ENCODE measurements around the gene MC2R. TPM values are rescaled to one million over a fixed set of nuclear protein-coding genes. Genes with fewer than 3 reads are reported as not detected.

The MC2R gene
- total and polyA plus RNA-seq, 8 donors: 0.46 TPM; not detected in 7

GRCh38 chr18:13923221-13923620 is 7.9 kb upstream of the MC2R start:
- no peaks in the 10 kb centered on the region for H3K9me3 ChIP-seq
- no peaks in the 10 kb centered on the region for H3K4me1 ChIP-seq
- no peaks in the 10 kb centered on the region for H3K36me3 ChIP-seq
- no peak overlapping the region for H3K27ac ChIP-seq
- 69 to 84% (median 80%) methylated on average over 3 of the region's 3 CpGs for WGBS, 5 donors
- no peak overlapping the region for H3K4me3 ChIP-seq
- intact Hi-C loops (cut with DNase I; ENCODE audit: low total_unique reads): no loop called here
- no peak for TF ChIP-seq POLR2A (IDR thresholded peaks at IDR 0.05)
- TF ChIP-seq, protein P1, sequence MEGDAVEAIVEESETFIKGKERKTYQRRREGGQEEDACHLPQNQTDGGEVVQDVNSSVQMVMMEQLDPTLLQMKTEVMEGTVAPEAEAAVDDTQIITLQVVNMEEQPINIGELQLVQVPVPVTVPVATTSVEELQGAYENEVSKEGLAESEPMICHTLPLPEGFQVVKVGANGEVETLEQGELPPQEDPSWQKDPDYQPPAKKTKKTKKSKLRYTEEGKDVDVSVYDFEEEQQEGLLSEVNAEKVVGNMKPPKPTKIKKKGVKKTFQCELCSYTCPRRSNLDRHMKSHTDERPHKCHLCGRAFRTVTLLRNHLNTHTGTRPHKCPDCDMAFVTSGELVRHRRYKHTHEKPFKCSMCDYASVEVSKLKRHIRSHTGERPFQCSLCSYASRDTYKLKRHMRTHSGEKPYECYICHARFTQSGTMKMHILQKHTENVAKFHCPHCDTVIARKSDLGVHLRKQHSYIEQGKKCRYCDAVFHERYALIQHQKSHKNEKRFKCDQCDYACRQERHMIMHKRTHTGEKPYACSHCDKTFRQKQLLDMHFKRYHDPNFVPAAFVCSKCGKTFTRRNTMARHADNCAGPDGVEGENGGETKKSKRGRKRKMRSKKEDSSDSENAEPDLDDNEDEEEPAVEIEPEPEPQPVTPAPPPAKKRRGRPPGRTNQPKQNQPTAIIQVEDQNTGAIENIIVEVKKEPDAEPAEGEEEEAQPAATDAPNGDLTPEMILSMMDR (IDR thresholded peaks at IDR 0.05): no peak
- no peak for TF ChIP-seq EP300 (IDR thresholded peaks at IDR 0.05)
- no peak for DNase-seq
- H3K27me3 ChIP-seq: peaks cover 0 to 26% (median 0%) of the 10 kb centered on the region in 3 donors

- no peak for DNase-seq
- 56 to 81% (median 76%) methylated on average over 8 of the region's 8 CpGs for WGBS, 5 donors
- no peak overlapping the region for H3K27ac ChIP-seq
- H3K27me3 ChIP-seq: peaks cover 0 to 16% (median 0%) of the 10 kb centered on the region in 3 donors
- H3K4me1 ChIP-seq: peaks cover 0 to 7% (median 0%) of the 10 kb centered on the region in 4 donors
- no peaks in the 10 kb centered on the region for H3K36me3 ChIP-seq
- TF ChIP-seq EP300 (IDR thresholded peaks at IDR 0.05) (no peak), POLR2A (IDR thresholded peaks at IDR 0.05) (no peak)
- TF ChIP-seq, protein P1 (IDR thresholded peaks at IDR 0.05): no peak
- intact Hi-C loops (cut with DNase I; ENCODE audit: low total_unique reads): no loop called here
- no peak overlapping the region for H3K4me3 ChIP-seq
- H3K9me3 ChIP-seq: no peaks in the 10 kb centered on the region
Observed at GRCh38 chr18:13918898-13919297, 3.6 kb upstream of the MC2R start.

DNA sequence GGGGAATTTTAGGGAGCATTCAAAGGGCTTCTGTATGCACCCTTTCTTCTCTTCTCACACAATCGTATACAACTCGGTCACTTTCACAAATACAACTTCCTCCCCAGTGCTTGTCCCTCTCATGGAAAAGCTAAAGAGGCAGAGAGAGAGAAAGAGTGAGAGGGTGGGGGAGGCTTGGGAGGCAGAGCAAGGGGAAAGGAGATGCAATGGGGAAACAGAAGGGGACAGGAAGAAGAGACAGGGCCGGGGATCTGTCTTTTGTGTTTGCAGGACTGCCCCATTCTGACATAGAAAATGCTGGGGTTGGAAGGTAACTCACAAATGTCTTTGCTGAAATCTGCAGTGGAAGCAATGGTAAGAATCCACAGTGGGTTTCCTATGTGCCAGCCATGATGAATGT is 2.1 kb upstream of the MC2R start:
- peaks cover 0 to 3% (median 0%) of the 10 kb centered on the region in 3 donors for H3K27me3 ChIP-seq
- intact Hi-C loops (cut with DNase I; ENCODE audit: low total_unique reads): no loop called here
- WGBS, 5 donors: 81 to 93% (median 89%) methylated on average over 3 of the region's 3 CpGs

GRCh38 chr18:13916559-13916958 is 1.2 kb upstream of the MC2R start:
- Histone ChIP-seq H3K36me3 (no peaks in the 10 kb centered on the region), H3K27me3 (no peaks in the 10 kb centered on the region), H3K4me3 (no peak overlapping the region), H3K4me1 (peaks cover 0 to 7% (median 0%) of the 10 kb centered on the region in 4 donors), H3K9me3 (no peaks in the 10 kb centered on the region), H3K27ac (no peak overlapping the region)
- intact Hi-C loops (cut with DNase I; ENCODE audit: low total_unique reads): no loop called here
- WGBS, 5 donors: 42 to 64% (median 48%) methylated on average over 6 of the region's 6 CpGs
- no peak for DNase-seq
- TF ChIP-seq POLR2AphosphoS5 (IDR thresholded peaks at IDR 0.05): no peak
- TF ChIP-seq, protein P1 (IDR thresholded peaks at IDR 0.05): no peak
- TF ChIP-seq EP300 (IDR thresholded peaks at IDR 0.05): no peak
- no peak for TF ChIP-seq POLR2A (IDR thresholded peaks at IDR 0.05)

More for the DNA sequence above, 2.1 kb upstream of the MC2R start:
- Histone ChIP-seq H3K9me3 (no peaks in the 10 kb centered on the region), H3K4me3 (no peak overlapping the region), H3K27ac (no peak overlapping the region), H3K4me1 (peaks cover 0 to 7% (median 0%) of the 10 kb centered on the region in 4 donors), H3K36me3 (no peaks in the 10 kb centered on the region)
- TF ChIP-seq POLR2A (IDR thresholded peaks at IDR 0.05) (no peak), POLR2AphosphoS5 (IDR thresholded peaks at IDR 0.05) (no peak), EP300 (IDR thresholded peaks at IDR 0.05) (no peak)
- TF ChIP-seq, protein P1 (IDR thresholded peaks at IDR 0.05): no peak
- no peak for DNase-seq
